ENCODE data around the gene MDK.
"Not testable (repeated sequence)": the region's sequence is repeated elsewhere in the genome, so short reads cannot be mapped to it uniquely, and the experiment has no call there.

The MDK gene

GRCh38 chr11:46367244-46367915 lies 14.1 kb upstream of the MDK start:
- peak; percentile 46 to 72 (median 61) for DNase-seq (ENCODE audit: low read depth in 2 of 3, low spot score in 1 of 3)

- DNase-seq (ENCODE audit: low read depth in 2 of 3, low spot score in 1 of 3) = no peak
Measured at GRCh38 chr11:46367916-46368267, 13.6 kb upstream of the MDK start.

DNA sequence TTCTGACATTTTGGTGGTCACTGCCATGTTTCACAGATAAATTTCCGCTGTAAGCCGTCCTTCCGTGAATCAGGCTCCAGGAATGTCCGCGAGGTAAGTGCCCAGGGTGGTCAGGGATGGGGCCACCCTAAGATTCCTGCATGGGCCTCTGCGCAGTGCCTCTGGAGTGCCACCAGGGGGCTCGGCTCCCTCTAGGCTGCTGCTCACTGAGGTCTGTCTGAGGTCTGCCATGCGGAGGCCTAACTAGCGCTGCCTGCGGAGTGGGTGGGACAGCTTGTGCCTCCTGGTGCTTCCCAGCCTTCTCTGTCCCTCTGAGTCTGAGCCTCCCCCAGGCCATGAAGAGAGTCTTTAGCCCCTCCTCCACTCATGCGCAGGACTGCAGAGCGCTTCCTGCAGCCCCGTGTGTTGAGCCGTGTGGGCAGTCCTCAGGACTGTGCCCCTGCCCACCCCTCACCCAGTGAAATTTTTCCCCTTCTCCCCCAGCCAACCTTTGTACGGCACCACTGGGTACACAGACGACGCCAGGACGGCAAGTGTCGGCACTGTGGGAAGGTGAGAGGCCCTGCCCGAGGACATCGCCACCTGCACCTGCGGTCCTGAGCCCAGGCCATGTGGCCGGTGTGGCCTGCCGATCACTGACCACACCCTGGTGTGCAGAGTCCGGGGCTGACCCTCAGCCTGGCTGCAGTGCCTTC lies 11.9 kb upstream of the MDK start:
- DNase-seq (ENCODE audit: low read depth in 2 of 3, low spot score in 1 of 3) = peak in 1 of 3 donors; percentile 60

- no peak for DNase-seq (ENCODE audit: low read depth in 2 of 3, low spot score in 1 of 3)
Measured at GRCh38 chr11:46370253-46370652, 11.2 kb upstream of the MDK start.

- DNase-seq (ENCODE audit: low read depth in 2 of 3, low spot score in 1 of 3) = not testable (repeated sequence)
Measured at GRCh38 chr11:46371262-46371661, 10.2 kb upstream of the MDK start.

DNA sequence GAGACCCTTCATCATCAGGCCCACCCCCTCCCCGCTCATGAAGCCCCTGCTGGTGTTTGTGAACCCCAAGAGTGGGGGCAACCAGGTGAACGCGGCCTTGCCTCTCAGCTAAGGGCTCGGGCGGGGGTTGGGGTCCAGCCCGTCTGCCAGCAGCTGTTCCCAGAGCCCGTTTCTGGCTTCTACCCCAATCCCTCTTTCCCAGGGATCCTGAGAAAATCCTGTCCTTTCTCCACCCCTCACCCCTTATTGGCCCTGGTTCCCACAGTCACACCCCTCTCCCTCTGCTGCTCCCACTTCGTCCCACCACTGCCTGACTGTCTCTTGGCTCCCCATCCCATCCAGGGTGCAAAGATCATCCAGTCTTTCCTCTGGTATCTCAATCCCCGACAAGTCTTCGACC lies 9.4 kb upstream of the MDK start:
- DNase-seq (ENCODE audit: low read depth in 2 of 3, low spot score in 1 of 3) = no peak

DNA sequence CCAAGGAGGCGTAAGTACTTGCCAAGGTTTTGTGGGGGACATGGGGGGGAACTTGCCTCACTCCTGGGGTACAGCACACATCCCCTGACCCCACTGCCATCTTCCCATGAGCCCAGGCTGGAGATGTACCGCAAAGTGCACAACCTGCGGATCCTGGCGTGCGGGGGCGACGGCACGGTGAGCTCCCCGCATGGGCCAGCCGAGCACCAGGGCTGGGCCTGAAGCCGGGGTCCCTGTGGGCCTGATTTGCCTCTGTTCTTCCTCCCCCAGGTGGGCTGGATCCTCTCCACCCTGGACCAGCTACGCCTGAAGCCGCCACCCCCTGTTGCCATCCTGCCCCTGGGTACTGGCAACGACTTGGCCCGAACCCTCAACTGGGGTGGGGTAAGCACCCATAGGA lies 9.0 kb upstream of the MDK start:
- DNase-seq (ENCODE audit: low read depth in 2 of 3, low spot score in 1 of 3) = not testable (repeated sequence)

GRCh38 chr11:46373787-46374740 lies 7.4 kb upstream of the MDK start:
- no peak for DNase-seq (ENCODE audit: low read depth in 2 of 3, low spot score in 1 of 3)

GRCh38 chr11:46374815-46375214 lies 6.7 kb upstream of the MDK start:
- DNase-seq (ENCODE audit: low read depth in 2 of 3, low spot score in 1 of 3) = no peak

DNA sequence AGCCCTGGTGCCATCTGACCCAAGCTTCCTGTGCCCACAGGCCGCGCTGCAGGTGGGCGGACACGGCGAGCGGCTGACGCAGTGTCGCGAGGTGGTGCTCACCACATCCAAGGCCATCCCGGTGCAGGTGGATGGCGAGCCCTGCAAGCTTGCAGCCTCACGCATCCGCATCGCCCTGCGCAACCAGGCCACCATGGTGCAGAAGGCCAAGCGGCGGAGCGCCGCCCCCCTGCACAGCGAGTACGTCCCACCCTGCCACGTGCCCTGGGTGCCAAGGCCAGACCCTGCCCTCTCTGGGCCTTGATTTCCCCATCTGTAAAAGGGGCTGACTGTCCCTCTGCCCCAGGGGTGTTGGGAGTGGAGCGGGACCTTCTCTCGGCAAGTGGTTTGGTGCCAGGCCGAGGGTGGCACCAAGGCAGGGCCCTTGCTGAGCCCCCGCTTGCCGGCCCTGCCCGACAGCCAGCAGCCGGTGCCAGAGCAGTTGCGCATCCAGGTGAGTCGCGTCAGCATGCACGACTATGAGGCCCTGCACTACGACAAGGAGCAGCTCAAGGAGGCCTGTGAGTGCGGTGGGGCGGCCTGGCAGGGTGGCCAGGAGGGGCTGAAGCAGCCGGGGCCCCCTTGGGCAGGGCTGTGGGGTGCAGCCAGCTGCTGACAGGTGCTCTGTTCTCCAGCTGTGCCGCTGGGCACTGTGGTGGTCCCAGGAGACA lies 5.9 kb upstream of the MDK start:
- DNase-seq (ENCODE audit: low read depth in 2 of 3, low spot score in 1 of 3) = no peak

DNA sequence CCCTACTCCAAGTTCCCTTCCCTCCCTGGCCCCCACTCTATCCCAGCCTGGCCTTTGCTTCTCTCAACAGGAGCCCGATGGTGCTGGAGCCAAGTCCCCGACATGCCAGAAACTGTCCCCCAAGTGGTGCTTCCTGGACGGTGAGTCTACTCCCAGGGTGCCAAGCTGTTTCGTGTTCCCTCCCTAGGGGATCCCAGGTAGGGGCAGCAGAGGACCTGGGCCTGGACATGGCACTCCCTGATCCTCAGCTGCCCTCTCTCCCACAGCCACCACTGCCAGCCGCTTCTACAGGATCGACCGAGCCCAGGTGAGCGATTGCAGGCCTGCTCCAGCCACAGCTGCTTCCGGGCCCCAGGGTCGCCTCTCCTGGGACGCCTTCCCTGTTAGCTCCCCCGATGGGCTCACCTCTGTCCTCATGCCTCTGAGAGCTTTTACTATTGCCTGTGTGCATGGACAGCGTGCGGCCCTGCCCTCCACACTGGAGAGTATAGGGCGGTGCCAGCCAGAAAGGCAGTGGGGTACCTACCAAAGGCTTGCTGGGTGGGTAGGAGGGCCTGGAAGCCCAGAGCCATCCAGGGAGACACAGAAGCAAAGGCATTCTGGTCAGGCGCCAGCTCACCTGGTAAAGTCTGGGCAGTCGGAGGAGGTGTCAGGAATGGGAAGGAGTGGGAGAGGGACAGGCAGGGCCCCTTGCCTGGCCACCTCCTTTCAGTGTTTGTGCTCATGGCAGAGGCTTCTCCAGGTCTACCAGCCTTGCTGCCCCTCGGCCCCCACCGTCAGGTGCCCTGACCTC lies 5.0 kb upstream of the MDK start:
- no peak for DNase-seq (ENCODE audit: low read depth in 2 of 3, low spot score in 1 of 3)

- DNase-seq (ENCODE audit: low read depth in 2 of 3, low spot score in 1 of 3) = no peak
Measured at GRCh38 chr11:46377290-46377689, 4.2 kb upstream of the MDK start.

DNA sequence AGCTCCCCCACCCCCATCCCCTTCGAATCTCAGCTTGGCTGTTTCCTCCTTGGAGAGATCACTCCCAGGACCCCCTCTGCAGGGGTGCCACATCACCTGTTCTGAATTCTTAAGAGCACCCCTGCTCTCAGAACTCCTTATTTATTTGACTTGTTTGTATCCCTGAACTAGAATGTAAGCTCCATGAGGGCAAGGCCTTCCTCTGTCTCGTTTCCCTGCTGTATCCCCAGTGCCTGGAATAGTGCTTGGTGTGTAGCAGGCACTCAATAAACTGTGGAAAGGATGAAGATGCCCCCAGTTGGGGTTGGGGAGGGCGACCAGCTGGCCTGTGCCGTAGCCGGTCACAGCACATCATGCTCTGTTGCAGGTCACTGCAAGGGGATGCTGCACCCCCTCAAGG lies 3.6 kb upstream of the MDK start:
- no peak for DNase-seq (ENCODE audit: low read depth in 2 of 3, low spot score in 1 of 3)

DNA sequence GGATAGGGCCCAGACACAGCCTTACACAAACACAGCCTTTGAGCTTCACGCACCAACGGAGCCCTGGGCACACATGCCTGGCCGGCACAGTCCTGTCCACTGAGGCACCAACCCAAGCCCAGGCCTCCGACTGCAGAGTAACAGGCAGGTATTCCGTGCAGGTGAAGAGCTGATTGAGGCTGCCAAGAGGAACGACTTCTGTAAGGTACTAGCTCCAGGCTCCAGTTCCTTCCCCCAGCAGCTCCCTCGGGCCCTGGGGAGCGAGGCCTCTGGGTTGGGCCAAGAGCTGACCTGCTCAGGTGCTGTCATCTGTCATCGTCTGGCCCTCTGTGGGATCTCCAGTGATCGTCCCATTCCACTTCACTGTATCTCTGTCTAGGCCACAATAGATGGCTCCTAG lies 3.2 kb upstream of the MDK start:
- no peak for DNase-seq (ENCODE audit: low read depth in 2 of 3, low spot score in 1 of 3)

DNA sequence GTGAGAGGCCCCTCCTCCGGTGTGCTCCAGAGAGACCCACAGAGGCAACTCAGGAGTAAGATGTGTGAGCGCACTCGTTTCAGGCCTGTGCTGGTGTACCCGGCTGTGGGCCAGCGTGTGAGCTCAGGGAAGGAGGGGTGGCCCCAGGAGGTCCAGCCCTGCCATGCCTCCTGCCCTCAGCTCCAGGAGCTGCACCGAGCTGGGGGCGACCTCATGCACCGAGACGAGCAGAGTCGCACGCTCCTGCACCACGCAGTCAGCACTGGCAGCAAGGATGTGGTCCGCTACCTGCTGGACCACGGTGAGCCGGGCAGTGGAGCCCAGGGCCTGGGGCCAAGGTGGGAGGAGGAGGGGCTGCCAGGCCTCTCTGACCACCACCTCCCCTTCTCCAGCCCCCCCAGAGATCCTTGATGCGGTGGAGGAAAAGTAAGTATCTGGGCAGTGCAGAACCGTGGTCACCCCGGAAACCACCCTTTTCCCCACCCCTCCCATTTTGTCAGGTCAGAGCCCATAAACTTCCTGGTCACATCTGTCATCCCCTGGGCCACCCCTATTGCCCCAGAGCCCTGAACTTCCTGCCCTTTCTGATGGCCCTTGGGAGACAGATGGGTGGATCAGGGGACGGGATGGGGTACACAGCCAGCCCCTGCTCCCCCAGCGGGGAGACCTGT lies 2.5 kb upstream of the MDK start:
- DNase-seq (ENCODE audit: low read depth in 2 of 3, low spot score in 1 of 3) = no peak

GRCh38 chr11:46379482-46380293 lies 1.8 kb upstream of the MDK start:
- not testable (repeated sequence) for DNase-seq (ENCODE audit: low read depth in 2 of 3, low spot score in 1 of 3)

- peak; percentile 40 to 65 (median 56) for DNase-seq (ENCODE audit: low read depth in 2 of 3, low spot score in 1 of 3)
Measured at GRCh38 chr11:46380340-46381047, 975 bp upstream of the MDK start.

Data from stimulated activated CD4-positive, alpha-beta T cell treated with anti-CD3 and anti-CD28 coated beads, Interleukin-12 subunit alpha, Interleukin-12 subunit beta, amount 100 ng/mL, for 48 hours (primary cell).